ENCODE measurements around the gene BHLHA15.
"Not testable (repeated sequence)": the region's sequence is repeated elsewhere in the genome, so short reads cannot be mapped to it uniquely, and the experiment has no call there.

Gene BHLHA15

GRCh38 chr7:98211676-98212531 lies 665 bp downstream of the BHLHA15 start:
- DNase-seq: no peak

GRCh38 chr7:98212532-98213041 lies 1.3 kb downstream of the BHLHA15 start:
- DNase-seq: no peak

GRCh38 chr7:98213296-98213887 lies 2.2 kb downstream of the BHLHA15 start:
- no peak for DNase-seq

GRCh38 chr7:98213888-98214810 lies 2.9 kb downstream of the BHLHA15 start:
- DNase-seq: no peak

- DNase-seq: no peak
Measured at GRCh38 chr7:98214811-98215321, 3.6 kb downstream of the BHLHA15 start.

- DNase-seq: no peak
Measured at GRCh38 chr7:98215561-98216495, 4.6 kb downstream of the BHLHA15 start.

- no peak for DNase-seq
Measured at GRCh38 chr7:98216941-98217622, 5.8 kb downstream of the BHLHA15 start.

GRCh38 chr7:98217623-98218582 lies 6.7 kb downstream of the BHLHA15 start:
- DNase-seq: no peak

GRCh38 chr7:98219382-98219781 lies 8.1 kb downstream of the BHLHA15 start:
- DNase-seq: not testable (repeated sequence)

GRCh38 chr7:98221611-98222532 lies 10.6 kb downstream of the BHLHA15 start:
- no peak for DNase-seq

GRCh38 chr7:98222533-98223195 lies 11.4 kb downstream of the BHLHA15 start:
- DNase-seq: no peak

GRCh38 chr7:98223351-98223897 lies 12.2 kb downstream of the BHLHA15 start:
- no peak for DNase-seq

- no peak for DNase-seq
Measured at GRCh38 chr7:98223898-98224700, 12.9 kb downstream of the BHLHA15 start.

GRCh38 chr7:98224701-98225181 lies 13.5 kb downstream of the BHLHA15 start:
- no peak for DNase-seq

GRCh38 chr7:98225913-98226614 lies 14.8 kb downstream of the BHLHA15 start:
- DNase-seq: no peak

GRCh38 chr7:98227939-98228338 lies 16.7 kb downstream of the BHLHA15 start:
- DNase-seq: no peak
